Muscle of arm (tissue), 12 donors: Measurements from ENCODE around the gene EDN3. TPM values are rescaled to one million over a fixed set of nuclear protein-coding genes. Genes with fewer than 3 reads are reported as not detected.

Experiments used
- DNase-seq: peaks from one replicate; pipeline ENCODE4 v3.0.0-alpha.2; 2013
- polyA plus RNA-seq, 12 donors: library from polyadenylated mRNA; unstranded; fragments of 120-200 nt; gene quantifications; one replicate each; pipeline ENCODE4 v1.2.1, GENCODE V29; 2013; ENCODE audit not compliant: insufficient read length in 12 of 12

The EDN3 gene
- polyA plus RNA-seq, 12 donors = 22.0 to 37.9 (median 31.3) TPM; not detected in 1

DNA sequence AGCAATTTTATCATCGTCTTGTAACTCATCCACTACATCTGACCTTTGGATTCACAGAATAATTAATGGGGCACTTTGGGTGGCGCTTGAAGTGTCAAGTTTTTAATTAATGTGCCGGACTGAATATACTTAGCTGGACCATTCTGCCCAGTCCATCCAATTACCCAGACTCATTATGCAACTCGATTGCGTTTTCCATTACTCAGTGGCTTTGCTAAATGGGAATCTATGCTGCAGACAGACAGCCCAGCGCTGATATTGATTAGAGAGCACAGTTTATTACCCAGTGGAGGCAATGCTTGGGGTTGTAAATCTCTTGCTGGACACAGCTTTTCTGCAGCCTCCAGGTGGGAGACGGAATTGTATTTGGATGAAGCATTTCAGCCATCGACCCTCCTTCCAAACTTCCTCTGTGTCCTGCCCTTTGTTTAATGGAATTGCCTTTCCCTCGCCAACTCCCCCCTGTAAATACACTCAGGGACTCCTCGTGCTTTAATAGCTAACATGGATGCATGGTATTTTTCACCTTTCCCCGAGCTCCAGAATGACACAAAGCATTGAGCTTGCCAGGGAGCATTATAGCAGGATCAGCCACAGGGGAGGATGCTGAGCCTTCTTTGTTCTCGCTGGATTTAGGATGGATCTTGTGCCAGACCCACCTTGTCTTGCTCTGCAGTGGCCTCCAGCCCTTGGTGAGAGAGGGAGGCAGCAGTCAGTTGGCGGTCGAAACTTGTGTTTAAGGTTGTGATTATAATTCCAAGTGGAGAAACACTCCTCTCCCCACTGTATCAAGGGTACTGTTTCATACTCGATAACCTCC lies 59.7 kb downstream of the EDN3 start:
- DNase-seq = no peak

DNA sequence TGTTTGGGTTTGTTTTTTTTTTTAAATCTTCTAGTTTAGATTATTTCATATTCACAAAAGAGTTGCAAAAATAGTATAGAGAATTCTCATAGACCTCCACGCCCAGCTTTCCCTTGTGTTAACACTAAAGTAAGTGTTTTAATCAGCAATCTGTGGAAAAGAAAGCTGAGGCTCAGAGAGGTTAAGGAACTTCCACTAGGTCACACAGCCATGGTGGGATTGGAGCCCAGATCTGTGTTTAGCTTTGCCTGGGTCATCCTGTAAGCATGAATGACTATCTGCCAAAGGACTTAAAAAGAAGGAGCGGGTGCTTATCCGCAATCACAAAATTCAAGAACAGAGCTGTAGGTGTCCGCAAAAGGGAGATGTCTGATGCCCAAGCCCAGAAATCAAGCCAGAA lies 60.5 kb downstream of the EDN3 start:
- no peak for DNase-seq

DNA sequence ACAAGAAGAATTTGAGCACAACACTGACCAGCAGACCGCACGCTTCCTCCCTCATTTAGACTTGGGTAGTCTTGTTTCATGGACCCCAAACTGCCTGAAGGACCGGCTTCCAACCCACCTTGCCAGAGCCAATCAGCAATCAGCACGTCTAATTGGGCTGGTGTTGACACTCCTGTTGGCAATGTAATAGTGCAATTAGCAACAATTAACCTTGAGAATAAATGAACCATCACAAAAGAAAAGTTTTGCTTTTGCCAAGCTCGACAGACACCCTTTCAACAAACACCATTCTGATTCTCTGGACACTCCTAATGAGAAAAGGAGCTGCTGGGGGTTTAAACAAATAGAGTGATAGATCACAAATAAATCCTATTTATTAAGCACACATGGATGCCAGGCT lies 61.0 kb downstream of the EDN3 start:
- no peak for DNase-seq

DNA sequence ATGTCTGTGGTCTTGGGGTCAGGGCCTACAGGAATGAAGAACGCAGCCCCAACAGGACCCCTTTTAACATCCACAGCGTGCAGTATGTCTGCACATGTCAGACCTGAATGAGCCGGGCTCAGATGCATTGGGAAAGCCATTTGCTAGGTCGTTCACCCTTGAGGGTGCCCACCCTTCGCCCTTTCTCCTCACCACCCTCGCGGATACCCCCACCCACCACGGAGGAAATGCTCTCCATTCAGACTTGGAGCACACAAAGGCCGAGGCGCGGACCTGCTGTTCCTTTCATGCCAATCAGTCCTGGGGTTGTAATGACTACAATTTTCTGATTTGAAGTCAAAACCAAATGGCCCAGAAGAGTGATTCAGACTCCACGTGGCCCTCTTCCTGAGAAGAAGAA lies 62.7 kb downstream of the EDN3 start:
- no peak for DNase-seq

DNA sequence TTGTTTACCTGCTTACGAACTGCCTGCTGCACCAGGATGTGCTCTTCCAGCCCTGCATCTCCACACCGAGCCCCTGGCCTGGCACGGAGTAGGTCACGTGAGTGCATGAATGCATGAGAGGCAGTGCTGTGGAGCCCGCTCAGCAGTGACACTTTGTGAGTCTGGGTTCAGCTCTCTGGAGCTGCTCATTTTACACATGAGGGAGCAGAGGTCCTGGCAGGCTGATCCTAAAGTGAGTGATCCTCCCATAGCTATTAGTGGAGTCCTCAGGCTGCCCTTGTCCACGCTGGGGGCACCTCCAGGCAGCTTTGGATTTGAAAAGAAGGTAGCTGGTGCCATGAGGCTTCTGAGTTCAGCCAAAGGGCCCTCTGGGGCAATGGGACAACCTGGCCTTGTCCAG lies 64.2 kb downstream of the EDN3 start:
- DNase-seq = no peak

DNA sequence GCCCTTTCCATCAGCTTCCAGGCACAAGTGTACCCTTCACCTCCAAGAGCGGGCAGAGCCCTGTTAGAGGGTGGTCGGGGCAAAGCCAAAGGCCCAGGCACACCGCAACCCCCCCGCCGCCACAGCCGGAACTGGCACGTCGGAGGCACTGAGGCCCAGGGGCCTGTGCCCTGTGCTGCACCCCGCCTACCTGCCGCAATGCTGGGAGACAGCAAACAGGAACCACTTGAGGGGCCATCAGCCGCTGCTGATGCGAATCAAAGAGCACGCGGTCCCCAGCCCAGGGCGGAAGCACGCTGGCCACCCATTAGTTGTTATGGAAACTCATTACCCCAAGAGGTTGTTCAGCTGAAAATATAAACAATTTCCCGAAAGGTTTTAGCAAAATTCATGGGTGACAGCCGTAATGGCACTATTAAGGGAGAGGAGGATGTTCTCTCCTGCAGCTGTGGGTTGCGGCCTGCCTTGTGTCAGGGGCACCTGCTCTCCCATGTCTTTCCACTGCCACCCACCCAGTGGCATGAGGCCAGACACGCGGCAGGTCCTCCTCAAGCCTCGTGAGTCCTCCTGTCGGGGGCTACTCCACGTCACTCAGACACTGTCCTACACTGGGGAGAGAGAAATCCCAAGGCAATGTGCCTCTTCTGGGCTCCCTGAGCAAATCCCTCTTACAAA lies 65.3 kb downstream of the EDN3 start:
- no peak for DNase-seq

DNA sequence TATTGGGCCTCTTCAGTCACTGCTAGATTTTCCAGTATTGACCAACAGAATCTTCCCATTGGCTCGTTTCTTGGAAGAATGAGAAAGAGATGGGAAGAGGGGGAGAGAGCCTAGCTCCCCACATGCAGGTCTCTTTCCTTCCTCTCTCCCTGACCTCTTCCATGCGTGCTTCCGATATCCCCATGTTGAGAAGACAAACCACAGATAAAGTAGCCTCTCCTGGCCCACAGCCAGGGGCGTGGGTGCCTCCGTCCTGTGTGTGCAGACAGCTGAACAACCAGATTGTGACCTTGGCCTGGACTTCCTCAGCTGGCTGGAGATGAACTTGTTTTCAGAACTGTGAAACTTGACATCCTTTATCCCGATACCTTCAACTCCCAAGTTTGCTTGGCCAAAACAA lies 71.0 kb downstream of the EDN3 start:
- no peak for DNase-seq

DNA sequence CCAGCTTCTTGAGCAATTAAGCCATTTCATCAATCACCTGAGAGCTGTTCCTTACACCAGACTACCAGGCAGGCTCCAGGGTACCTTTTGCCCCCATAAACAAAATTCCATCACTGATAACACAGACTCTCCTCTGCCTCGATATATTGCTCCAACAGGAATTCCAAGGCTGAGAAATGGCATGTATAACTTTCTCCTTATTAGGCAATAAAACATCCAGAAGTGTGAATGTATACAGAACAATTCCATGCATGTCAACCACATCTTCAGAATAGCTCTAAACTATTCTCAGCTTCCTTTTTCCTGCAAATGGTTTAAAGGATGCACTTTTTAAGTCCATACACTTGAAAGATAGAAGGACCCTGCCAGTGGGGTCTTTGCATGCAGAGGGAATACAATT lies 73.8 kb downstream of the EDN3 start:
- no peak for DNase-seq

DNA sequence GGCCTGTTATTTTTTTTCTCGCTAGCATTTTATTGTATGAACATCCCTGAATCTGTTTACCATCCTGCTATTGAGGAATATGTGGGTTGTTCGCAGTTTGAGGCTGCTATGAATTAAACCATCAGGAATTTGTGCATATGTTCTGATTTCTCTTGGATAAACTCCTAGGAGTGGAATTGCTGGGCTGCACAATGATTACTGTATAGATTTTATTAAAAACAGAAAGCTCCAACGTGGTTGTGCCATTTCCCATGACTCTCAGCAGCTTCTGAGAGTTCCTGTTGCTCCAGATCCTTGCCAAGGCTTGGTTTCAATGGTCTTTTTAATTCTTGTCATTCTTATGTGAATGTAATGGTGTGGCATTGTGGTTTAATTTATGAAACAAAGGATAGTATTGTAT lies 75.1 kb downstream of the EDN3 start:
- no peak for DNase-seq

Other genes starting within 250 kb of the EDN3 start
- gene ZNF831, start 136.8 kb upstream of the EDN3 start, polyA plus RNA-seq = under 1 TPM in 10 of 12 donors, not detected in 2; 0.15 to 0.68 (median 0.31) TPM